ENCODE data around the gene TSPAN11.

Gene TSPAN11

DNA sequence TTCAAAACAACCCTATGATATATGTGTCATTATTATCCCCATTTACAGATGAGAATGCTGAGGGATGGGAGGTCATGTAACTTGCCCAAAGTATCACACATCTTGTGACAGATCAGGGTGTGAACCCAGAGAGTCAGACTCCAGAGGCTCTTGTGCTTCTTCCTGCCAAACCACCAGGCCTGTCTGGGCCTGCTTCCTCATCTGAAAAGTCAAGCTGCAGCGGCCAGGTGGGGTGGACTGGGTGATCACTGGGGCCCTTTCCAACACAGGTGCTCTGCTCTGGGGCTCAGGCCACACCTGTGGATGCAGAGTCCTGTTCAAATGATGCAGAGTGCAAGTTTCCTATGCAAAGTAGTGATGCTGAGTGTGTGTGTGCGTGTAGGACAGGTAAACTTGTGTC, 26.7 kb downstream of the TSPAN11 start:
- DNase-seq (ENCODE audit: low read depth) = peak; percentile 68
- no peak overlapping the region for H3K4me3 ChIP-seq (ENCODE audit: low read length)
- TF ChIP-seq, protein P1, sequence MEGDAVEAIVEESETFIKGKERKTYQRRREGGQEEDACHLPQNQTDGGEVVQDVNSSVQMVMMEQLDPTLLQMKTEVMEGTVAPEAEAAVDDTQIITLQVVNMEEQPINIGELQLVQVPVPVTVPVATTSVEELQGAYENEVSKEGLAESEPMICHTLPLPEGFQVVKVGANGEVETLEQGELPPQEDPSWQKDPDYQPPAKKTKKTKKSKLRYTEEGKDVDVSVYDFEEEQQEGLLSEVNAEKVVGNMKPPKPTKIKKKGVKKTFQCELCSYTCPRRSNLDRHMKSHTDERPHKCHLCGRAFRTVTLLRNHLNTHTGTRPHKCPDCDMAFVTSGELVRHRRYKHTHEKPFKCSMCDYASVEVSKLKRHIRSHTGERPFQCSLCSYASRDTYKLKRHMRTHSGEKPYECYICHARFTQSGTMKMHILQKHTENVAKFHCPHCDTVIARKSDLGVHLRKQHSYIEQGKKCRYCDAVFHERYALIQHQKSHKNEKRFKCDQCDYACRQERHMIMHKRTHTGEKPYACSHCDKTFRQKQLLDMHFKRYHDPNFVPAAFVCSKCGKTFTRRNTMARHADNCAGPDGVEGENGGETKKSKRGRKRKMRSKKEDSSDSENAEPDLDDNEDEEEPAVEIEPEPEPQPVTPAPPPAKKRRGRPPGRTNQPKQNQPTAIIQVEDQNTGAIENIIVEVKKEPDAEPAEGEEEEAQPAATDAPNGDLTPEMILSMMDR (IDR thresholded peaks at IDR 0.05; ENCODE audit: insufficient read depth, low read depth, low read length, missing control alignments) = no peak

DNA sequence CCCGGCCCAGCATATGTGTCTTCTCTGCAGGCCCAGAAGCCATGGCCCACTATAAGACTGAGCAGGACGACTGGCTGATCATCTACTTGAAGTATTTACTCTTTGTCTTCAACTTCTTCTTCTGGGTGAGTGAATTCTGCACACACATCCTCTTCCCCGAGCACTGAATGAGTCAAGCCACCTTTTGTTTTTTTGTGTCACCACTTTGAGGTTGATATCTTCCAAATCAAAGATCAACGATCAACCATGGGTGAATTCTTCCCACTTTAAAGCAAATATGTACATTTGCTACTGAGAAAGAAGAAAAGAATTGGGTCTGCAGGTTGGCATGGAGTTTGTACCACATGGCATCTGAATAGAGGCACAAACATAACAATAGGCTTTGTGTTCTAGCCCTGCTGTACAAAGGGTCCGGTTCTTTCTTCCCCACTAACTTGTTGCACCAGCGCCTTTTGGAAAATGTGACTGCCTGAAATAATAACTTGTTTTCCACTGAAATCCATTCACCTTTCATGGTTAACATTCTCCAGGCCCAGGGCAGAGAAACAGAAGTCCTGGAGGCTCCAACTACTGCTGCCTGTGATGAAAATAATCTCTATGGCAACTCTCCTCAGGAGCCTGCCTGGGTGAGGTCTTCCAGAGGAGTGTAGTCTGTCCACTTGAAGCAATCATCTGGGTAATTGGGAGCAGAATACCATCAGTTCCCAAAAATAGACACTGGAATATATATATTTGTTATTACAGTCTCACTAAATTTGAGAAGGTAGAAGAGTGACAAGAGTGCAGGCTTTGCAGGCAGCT, 27.6 kb downstream of the TSPAN11 start:
- no peak for DNase-seq (ENCODE audit: low read depth)
- TF ChIP-seq, protein P1 (IDR thresholded peaks at IDR 0.05; ENCODE audit: insufficient read depth, low read depth, low read length, missing control alignments) = no peak
- H3K4me3 ChIP-seq (ENCODE audit: low read length) = no peak overlapping the region

DNA sequence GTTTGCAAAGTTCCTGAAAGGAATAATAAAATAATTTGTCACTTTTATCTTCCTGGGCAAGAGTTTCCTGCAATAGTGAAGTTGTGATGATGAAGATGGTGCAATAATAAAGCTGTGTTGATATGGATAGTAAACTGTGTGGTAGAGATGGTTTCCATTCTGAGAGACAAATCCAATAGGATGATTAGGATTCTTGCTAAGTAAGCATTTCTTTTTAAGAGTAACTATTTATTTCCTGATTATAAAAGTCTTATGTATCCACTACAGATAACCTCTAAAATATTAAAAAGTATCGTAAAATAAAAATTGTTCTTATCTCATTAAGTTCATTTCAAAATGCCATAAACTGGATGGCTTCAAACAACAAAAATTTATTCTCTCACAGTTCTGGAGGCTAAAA, 28.7 kb downstream of the TSPAN11 start:
- no peak overlapping the region for H3K4me3 ChIP-seq (ENCODE audit: low read length)
- no peak for DNase-seq (ENCODE audit: low read depth)
- TF ChIP-seq, protein P1 (IDR thresholded peaks at IDR 0.05; ENCODE audit: insufficient read depth, low read depth, low read length, missing control alignments) = no peak

DNA sequence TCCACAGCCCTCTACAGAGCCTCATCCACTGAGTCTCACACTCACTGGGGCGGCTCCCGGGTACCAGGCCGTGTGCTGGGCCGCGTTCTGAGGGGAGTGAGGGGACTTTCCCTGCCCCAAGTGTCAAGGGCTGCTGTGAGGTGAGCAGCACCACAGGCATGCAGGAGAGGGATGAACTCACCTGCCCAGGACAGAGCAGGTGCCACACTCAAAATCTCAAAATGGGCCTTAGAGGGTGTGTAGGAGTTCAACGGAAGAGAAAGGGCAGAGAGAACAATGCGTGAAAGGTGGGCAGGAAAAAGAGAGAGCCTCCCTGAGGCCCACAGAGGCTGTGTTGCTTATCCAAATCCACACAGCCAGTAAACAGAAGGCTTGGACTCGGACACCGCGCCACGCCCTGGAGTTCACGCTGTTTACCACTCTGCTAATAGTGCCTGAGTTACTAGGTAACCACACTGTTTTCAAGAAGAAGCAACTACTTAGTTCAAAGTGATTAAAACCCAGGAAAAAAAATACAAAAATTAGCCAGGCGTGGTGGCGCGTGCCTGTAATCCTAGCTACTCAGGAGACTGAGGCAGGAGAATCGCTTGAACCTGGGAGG, 32.7 kb downstream of the TSPAN11 start:
- H3K4me3 ChIP-seq (ENCODE audit: low read length) = no peak overlapping the region
- no peak for DNase-seq (ENCODE audit: low read depth)
- TF ChIP-seq, protein P1 (IDR thresholded peaks at IDR 0.05; ENCODE audit: insufficient read depth, low read depth, low read length, missing control alignments) = no peak

DNA sequence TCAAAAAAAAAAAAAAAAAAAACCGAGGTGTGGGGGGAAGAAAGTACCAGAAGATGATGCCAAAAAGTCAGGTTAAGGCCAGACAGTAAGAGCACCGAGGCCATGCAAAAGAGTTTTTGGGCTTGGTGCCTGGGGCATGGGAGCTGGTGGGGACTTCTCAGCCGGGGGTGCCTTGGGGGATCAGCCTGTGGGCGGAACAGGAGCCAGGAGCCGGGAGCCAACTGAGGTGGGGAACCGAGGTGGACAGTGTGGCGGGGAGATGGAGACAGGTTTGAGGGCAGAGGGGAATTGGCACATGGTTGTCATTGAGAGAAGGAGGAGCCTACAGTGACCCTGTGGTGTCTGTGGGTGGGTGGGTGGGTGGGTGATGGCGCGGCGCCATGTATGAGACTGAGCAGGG, 33.2 kb downstream of the TSPAN11 start:
- H3K4me3 ChIP-seq (ENCODE audit: low read length) = no peak overlapping the region
- DNase-seq (ENCODE audit: low read depth) = no peak
- TF ChIP-seq, protein P1 (IDR thresholded peaks at IDR 0.05; ENCODE audit: insufficient read depth, low read depth, low read length, missing control alignments) = no peak

DNA sequence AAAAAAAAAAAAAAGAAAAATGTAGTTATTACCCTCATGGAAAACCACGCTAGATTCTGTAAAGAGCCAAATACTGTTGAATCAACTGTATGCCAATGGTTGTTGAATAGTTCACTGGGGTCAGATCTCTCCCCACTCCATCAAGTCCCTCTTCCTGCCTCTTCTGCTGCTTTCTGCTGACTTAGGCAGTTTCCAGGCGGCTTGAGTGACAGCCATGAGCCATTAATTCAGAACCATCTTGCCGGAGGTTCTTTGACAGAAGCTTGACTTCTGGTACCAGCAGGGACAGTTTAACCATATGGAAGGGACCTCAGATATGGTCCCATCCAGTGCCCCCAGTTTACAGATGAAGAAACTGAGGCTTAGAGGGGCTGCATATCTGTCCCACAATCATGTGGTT, 34.5 kb downstream of the TSPAN11 start:
- no peak for DNase-seq (ENCODE audit: low read depth)
- H3K4me3 ChIP-seq (ENCODE audit: low read length) = no peak overlapping the region
- TF ChIP-seq, protein P1 (IDR thresholded peaks at IDR 0.05; ENCODE audit: insufficient read depth, low read depth, low read length, missing control alignments) = no peak
